Measurements from ENCODE around the gene ZC3H12D. TPM values are rescaled to one million over a fixed set of nuclear protein-coding genes. Genes with fewer than 3 reads are reported as not detected.

Gene ZC3H12D
- total and polyA plus RNA-seq, 9 donors: 0.15 to 1.3 (median 0.45) TPM

- intact Hi-C loops (cut with DNase I): loop anchor here in 3 of 4 donors (5.0 to 10.0 kb wide), 4 partner anchors 333 to 393 kb away; no protein-coding TSS in a partner anchor
- Histone ChIP-seq H3K9me3 (no peaks in the 10 kb centered on the region), H3K4me1 (ENCODE audit: insufficient read depth) (peaks cover 3% of the 10 kb centered on the region), H3K27me3 (no peaks in the 10 kb centered on the region), H3K4me3 (no peak overlapping the region), H3K27ac (no peak overlapping the region), H3K36me3 (no peaks in the 10 kb centered on the region)
- TF ChIP-seq POLR2A (IDR thresholded peaks at IDR 0.05) (no peak), CTCF (IDR thresholded peaks at IDR 0.05) (no peak), EP300 (IDR thresholded peaks at IDR 0.05) (no peak)
- WGBS, 3 donors: 89 to 95% (median 92%) methylated on average over 8 of the region's 8 CpGs
- no peak for DNase-seq
Observed at GRCh38 chr6:149425224-149425623, 59.6 kb downstream of the ZC3H12D start.

- intact Hi-C loops (cut with DNase I): loop anchor here in 1 of 4 donors (10.0 kb wide), 1 partner anchor 389 kb away; no protein-coding TSS in a partner anchor
- DNase-seq: no peak
- Histone ChIP-seq H3K9me3 (no peaks in the 10 kb centered on the region), H3K27me3 (no peaks in the 10 kb centered on the region), H3K4me1 (ENCODE audit: insufficient read depth) (peaks cover 3% of the 10 kb centered on the region), H3K27ac (no peak overlapping the region), H3K4me3 (no peak overlapping the region), H3K36me3 (no peaks in the 10 kb centered on the region)
- WGBS, 3 donors: 53 to 66% (median 59%) methylated on average over 7 of the region's 7 CpGs
- TF ChIP-seq CTCF (IDR thresholded peaks at IDR 0.05): no peak
Observed at GRCh38 chr6:149423964-149424440, 60.8 kb downstream of the ZC3H12D start.

GRCh38 chr6:149422581-149422980 lies 62.2 kb downstream of the ZC3H12D start:
- peaks cover 3% of the 10 kb centered on the region for H3K4me1 ChIP-seq (ENCODE audit: insufficient read depth)
- no peak overlapping the region for H3K4me3 ChIP-seq
- WGBS, 3 donors: 88 to 93% (median 90%) methylated on average over 4 of the region's 4 CpGs
- H3K27ac ChIP-seq: no peak overlapping the region
- H3K36me3 ChIP-seq: no peaks in the 10 kb centered on the region
- no peak for TF ChIP-seq EP300 (IDR thresholded peaks at IDR 0.05)
- TF ChIP-seq POLR2A (IDR thresholded peaks at IDR 0.05): no peak
- TF ChIP-seq CTCF (IDR thresholded peaks at IDR 0.05): no peak
- H3K27me3 ChIP-seq: no peaks in the 10 kb centered on the region
- no peaks in the 10 kb centered on the region for H3K9me3 ChIP-seq
- DNase-seq: no peak
- intact Hi-C loops (cut with DNase I): loop anchor here in 1 of 4 donors (10.0 kb wide), 1 partner anchor 388 kb away; no protein-coding TSS in a partner anchor

- WGBS, 3 donors: 44 to 60% (median 45%) methylated on average over 5 of the region's 5 CpGs
- intact Hi-C loops (cut with DNase I): loop anchor here in 1 of 4 donors (10.0 kb wide), 1 partner anchor 386 kb away; no protein-coding TSS in a partner anchor
- H3K27me3 ChIP-seq: no peaks in the 10 kb centered on the region
- TF ChIP-seq POLR2A (IDR thresholded peaks at IDR 0.05): no peak
- no peak for TF ChIP-seq CTCF (IDR thresholded peaks at IDR 0.05)
- no peak for TF ChIP-seq EP300 (IDR thresholded peaks at IDR 0.05)
- H3K4me3 ChIP-seq: no peak overlapping the region
- no peaks in the 10 kb centered on the region for H3K36me3 ChIP-seq
- no peaks in the 10 kb centered on the region for H3K9me3 ChIP-seq
- H3K27ac ChIP-seq: no peak overlapping the region
- H3K4me1 ChIP-seq (ENCODE audit: insufficient read depth): peaks cover 3% of the 10 kb centered on the region
- DNase-seq: no peak
Observed at GRCh38 chr6:149421132-149421531, 63.7 kb downstream of the ZC3H12D start.
